HG03432 (cell line): ENCODE results near the gene CBY2.
"Not testable (repeated sequence)": the region's sequence is repeated elsewhere in the genome, so short reads cannot be mapped to it uniquely, and the experiment has no call there.

ENCODE experiments used
- ATAC-seq: cut with Tn5 transposase; IDR thresholded peaks from one replicate; pipeline ENCODE4 v1.9.1; 2021; ENCODE audit warnings: mild to moderate bottlenecking, moderate library complexity; ENCODE audit not compliant: unreplicated experiment

The CBY2 gene, protein sequence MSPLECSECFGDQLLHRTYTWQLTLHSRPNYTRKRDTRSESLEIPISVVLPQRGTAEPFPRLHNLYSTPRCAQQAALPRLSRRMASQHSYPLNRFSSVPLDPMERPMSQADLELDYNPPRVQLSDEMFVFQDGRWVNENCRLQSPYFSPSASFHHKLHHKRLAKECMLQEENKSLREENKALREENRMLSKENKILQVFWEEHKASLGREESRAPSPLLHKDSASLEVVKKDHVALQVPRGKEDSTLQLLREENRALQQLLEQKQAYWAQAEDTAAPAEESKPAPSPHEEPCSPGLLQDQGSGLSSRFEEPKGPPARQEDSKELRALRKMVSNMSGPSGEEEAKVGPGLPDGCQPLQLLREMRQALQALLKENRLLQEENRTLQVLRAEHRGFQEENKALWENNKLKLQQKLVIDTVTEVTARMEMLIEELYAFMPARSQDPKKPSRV

DNA sequence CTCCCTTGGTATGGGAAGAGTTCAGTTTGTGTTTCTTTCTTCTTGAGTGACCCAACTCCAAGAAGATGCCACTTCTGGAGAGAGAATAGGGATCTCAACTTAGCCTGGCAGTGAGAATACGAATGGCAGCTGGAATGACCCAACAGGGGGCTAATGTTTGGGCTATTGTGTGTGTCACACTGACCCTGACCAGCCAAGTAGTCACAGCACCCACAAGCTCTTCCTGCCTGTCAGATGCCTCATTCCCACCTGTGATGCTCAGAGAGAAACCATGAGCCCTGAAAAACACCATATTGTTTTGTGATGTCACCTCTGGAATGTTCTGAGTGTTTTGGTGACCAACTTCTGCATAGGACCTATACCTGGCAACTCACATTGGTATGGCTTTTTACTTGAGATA, at the start of gene CBY2:
TSS of gene CBY2 (plus strand) at position 233 of the 400 bp plus-strand sequence. CDS start at position 304, 71 bp downstream.
- no peak for ATAC-seq

DNA sequence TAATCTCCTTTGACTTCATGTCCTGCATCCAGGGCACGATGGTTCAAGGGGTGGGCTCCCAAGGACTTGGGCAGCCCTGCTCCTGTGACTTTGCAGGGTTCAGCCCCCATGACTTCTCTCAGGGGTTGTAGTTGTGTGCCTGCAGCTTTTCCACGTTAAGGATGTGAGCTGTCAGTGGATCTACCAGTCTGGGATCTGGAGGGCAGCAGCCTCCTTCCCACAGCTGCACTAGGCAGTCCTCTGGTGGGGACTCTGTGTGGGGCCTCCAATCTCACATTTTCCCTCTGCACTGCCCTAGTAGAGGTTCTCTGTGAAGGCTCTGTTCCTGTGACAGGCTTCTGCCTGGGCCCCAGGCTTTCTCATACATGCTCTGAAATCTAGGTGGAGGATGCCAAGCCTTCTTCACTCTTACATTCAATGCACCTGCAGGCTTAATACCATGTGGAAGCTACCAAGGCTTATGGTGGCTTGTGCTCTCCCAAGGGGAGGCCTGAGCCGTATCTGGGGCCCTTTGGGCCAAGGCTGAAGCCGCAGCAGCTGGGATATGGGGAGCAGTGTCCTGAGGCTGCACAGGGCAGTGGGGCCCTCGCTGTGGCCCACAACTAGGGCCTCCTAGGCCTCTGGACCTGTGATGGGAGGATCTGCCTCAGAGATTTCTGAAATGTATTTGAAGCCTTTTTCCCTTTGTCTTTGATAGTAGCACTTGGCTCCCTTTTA, 47.3 kb upstream of the CBY2 start:
- no peak for ATAC-seq

DNA sequence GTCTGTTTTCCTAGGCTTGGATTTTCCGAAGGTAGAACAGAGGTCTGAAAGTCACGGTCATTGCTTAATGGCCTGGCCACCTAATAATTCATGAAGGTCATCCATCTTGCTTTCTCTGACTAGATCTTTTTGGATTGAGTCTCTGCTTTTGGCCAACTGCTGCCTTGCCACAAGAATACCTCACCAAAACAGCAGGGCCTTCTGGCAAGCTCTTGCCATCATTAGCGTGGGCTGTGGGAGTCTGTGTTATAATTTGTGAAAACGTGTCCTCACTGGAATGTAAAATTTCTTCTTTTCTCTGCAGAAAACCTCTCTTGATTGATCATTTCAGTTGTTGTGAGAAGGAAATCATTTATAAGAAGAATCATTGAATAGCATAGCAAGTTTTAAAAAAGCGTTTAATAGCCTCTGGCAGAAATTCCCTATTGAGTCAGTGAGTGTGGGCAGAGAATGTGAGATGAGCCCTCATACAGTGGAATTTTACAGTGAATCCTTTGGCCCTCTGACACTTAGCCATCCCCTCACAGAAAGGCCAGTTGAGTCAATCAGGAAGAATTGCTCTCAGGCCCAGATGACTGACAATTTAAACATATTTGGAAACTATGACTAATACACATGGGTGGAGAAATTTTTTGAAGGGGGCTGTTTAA, 43.4 kb upstream of the CBY2 start:
- ATAC-seq: no peak

DNA sequence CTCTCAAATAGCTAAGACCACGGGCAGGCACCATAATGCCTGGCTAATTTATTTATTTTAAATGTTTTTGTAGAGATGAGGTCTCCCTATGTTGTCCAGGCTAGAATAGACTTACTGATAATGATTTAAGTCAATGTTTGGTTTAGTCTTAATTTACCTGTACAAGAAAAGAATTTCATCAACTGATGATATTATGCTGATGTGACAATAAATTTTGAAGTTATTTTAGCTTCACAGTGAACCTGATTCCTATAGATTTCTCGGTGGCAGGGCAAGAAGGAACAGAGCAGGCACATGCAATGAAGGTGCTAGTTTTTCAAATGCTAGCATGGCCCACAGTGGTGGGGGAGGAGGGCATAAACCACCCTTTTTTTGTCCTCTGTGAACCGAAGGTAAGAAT, 42.6 kb upstream of the CBY2 start:
- no peak for ATAC-seq

DNA sequence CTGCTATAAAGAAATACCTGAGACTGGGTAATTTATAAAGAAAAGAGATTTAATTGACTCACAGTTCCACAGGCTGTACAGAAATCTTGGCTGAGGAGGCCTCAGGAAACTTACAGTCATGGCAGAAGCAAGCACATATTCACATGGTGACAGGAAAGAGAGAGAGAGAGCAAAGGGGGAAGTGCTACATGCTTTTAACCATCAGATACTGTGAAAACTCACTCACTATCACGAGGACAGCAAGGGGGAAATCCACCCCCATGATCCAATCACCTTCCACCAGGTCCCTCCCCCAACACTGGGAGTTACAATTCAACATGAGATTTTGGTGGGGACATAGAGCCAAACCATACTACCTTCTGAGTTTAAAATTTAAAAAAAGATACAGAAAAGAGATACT, 41.7 kb upstream of the CBY2 start:
- not testable (repeated sequence) for ATAC-seq

DNA sequence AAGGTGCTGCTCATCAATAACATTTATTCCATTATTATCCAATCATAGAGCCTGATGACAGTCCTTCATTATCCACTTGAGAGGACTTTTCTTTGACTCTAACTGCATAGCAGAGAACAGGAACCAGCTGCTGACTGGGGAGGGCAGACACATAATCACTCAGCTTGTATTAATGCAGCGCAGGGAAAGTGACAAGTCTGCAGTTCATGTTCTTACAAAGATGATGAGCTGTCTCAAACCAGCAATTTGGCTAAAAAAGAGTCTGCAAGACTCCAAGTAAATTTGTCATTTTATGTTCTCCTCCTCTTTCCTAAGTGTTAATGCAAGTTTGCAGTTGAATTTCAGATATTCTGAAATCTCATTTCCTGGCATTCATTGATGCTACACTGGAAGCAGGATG, 40.0 kb upstream of the CBY2 start:
- ATAC-seq: no peak

DNA sequence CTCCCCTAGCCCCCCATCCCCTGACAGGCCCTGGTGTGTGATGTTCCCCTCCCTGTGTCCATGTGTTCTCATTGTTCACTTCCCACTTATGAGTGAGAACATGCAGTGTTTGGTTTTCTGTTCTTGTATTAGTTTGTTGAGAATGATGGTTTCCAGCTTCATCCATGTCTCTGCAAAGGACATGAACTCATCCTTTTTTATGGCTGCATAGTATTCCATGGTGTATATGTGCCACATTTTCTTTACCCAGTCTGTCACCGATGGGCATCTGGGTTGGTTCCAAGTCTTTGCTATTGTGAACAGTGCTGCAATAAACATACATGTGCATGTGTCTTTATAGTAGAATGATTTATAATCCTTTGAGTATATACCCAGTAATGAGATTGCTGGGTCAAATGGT, 39.2 kb upstream of the CBY2 start:
- not testable (repeated sequence) for ATAC-seq

DNA sequence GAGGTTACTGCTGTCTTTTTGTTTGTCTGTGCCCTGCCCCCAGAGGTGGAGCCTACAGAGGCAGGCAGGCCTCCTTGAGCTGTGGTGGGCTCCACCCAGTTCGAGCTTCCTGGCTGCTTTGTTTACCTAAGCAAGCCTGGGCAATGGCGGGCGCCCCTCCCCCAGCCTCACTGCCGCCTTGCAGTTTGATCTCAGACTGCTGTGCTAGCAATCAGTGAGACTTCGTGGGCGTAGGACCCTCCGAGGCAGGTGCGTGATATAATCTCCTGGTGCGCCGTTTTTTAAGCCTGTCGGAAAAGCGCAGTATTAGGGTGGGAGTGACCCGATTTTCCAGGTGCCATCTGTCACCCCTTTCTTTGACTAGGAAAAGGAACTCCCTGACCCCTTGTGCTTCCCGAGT, 32.5 kb upstream of the CBY2 start:
- ATAC-seq: not testable (repeated sequence)

DNA sequence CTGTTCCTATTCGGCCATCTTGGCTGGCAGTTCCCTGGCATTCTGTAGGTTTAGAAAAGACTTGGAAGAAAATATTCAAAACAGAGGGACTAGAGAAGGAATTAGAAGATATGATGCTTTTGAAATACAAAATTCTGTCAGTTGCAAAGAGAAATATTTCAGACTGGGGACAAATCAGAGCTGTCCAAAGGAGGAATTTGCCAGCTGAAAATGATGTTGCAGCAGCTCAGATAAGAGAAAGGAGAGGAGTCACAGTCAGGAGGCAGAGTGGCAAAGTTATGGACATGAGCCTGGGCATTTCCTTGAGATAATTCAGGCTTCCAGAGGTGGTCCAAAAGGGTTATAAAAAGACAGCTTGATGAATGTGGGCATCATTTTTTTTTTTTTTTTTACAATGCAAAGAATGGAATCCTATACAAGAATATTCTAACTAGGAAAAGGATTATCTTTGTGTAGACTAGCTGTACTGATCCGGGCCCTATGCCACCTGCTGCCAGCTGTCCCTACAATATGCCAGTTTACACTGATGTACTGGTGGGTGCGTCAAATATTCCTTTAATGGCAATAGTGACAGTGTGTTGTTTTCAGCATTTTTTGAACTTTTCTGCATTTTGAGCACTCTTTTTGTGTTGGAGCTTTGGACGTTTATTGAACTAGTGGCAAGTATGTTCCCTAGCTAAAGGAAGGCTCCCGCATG, 31.8 kb upstream of the CBY2 start:
- ATAC-seq: no peak

DNA sequence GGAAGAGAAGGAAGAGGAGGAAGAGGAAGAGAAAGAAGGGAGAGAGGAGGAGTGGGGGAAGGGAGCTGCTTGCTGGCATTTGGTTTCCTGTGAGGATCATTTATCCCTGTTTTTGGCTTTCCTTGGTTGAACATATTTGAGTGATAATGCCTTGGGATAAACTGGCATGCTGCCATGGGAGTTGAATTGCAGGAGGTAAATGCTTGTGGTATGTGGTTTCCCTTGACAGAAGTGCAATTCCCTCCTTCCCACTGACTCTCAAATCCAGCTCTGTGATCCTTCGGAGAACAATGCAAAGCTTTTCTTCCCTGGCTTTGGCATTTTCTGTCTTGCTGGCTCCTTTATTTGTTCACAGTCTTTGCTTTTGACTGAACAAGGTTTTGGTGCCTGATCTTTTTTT, 27.2 kb upstream of the CBY2 start:
- no peak for ATAC-seq

DNA sequence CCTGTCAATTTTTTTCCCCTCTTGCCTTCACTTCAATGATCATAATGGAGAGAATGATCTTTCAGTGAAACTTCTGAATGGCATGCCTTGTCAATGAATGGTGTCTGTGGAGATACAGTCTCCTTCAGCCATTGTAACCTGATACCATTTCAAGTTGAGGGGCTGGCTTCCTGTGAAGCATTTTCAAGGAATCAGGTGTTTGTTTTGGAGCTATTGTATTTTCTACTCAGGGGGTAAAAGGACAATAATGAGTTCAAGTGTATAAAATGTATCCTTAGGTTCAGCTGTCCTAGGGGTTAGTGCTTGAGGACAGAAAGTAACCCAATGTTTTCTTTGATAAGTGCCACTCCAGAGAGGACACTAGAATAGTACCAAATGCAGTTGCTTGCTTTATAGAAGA, 23.8 kb upstream of the CBY2 start:
- no peak for ATAC-seq

DNA sequence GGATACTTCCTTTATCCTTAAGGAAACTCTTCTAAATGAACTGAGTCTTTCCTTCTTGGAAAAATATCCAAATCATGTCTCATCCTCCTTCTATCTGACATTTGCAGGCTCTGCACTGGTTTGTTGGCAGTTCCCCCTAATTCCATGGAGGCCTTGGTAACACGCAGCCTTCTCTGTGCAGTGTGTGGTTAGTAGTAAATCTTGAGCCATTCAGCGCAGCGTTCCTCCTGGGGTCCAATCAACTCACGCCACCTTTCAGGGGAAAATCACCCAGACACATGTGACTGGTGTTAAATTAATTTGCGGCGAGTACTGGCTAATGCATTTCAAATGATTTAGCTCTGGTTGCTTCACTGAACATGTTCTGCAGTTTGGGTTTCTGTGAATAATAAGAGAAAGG, 21.0 kb upstream of the CBY2 start:
- ATAC-seq: no peak

DNA sequence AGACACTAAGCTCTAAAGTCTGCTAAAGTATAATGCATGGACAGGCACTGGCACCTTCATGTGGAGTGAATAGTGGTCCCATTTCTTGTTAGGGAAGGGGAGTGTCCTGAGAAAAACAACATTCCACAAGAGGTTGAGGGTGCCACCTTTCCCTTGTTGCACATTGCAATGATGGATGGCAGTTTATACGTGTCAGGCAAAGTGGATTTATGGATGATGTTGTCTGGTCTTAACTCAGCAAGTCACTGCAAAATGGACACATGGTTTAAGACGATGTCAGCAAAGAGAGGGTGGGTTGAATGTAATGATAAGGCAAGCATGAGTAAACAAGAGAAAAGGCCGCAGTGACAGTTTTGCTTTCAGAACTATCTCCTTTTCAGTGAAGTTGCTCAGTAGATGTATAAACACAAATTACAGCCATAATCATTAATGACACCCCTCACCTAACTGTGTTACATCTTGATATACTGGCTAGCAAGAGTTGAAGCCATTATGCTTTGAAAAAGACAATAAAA, 19.6 kb upstream of the CBY2 start:
- no peak for ATAC-seq

DNA sequence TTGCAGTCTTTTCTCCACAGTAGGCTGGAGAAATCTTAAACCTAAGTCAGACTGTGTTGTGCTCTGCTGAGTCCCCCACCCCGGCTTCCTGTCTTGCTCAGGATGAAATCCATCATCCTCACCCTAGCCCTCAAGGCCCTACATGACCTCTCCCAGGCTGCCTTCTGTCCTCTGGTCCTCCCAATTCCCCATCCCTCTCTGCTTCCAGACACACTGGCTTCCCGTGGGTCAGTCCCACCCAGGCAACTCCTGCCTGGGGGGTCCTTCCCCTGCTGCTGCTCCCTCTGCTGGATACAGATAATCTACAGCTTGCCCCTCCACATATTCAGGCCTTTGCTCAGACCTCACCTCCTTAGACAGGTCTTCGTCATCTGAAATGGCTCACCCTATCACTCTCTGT, 18.4 kb upstream of the CBY2 start:
- no peak for ATAC-seq

DNA sequence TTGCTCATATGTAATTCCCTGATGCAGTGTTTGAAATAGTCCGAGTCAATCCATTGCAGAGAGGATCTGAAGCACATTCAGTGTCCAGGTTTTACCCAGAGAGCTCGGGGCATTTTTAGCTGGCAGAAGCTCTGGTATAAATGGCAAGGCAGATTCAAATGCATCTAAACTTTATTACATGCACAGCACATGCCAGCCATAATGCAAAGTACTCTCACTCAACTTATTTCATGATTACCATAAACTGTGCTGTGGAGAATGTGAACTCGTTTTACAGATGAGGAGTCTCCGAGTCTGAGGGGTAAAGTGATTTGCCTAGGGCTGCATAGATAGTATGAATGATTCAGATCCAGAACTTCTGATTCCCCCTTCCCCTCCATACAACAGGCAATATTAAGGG, 13.5 kb upstream of the CBY2 start:
- no peak for ATAC-seq

DNA sequence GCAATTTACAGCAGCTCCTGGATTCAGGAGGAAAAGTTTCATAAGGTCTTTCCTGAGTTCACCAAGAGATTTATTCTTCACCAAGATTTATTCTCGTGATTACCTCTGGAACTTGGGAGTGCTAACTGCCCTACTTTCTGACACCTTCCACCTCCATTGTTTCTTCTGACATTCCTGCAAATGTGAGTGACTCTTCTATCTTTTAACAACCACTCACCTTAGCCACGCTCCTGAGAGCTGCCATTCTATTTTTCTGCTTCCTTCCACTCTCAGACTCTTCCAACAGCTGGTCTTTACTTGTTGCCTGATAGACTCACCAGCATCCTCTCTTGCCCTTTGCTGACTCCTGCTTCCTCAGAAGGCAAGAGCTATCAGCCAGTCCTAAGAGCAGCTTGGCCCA, 11.5 kb upstream of the CBY2 start:
- no peak for ATAC-seq

DNA sequence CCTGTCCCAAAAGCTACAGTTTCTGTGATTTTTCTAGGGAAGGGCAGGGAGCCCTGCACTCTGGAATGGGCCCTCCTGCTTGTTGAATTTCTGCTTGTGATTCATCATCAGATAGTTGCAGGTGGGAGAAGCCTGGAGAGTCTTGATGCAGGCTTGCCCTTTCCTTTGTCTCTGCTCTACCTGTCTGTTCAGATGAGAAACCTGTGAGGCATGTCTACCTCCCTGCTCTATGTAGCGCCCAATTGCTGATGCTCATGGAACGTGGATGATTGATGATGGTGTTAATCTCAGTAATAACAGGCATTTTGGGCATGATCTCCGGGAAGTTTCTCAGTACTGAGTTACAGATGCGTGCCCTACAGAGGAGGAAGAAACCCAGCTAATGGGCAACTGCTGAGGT, 10.9 kb upstream of the CBY2 start:
- ATAC-seq: no peak

DNA sequence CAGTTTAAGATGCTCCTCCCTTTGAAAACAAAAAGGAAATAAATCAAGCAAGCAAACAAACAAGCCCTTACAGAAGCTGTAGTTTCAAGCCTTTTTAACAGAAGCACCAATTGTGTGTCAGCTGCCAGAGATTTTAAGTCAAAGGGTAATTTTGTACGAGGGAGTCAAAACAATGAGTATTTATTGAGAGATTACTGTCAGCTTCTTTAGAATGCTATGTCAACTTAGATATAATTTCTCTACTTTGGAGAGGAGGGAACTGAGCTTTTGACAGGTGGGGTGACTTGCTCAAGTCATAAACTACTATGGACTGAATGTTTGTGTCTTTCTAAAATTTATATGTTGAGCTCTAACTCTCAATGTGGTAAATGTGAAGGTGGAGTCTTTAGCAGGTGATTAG, 10.5 kb upstream of the CBY2 start:
- ATAC-seq: no peak

DNA sequence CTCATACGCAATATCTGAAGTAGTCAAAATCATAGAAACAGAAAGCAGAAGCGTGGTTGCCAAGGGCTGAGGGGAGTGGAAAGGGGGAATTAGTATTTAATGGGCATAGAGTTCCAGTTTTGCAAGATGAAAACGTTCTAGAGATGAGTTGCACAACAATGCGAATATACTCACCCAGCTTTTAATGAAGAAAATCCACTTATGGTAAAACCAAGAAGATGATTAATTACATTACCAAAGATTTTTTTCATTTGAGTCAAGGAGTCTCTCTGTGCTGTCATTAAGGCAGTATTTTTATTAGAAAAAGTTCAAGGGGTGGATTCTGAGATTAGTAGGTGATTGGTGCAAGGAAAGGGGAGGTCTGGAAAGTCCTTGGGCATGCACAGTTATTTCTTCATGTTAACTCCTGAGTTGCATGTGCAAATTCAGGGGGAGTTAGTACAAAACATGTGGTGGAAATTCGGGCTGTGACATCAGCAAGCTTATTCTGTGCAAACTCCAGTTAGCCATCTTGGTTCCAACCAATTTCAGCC, 6.9 kb upstream of the CBY2 start:
- ATAC-seq: peak; percentile 65

DNA sequence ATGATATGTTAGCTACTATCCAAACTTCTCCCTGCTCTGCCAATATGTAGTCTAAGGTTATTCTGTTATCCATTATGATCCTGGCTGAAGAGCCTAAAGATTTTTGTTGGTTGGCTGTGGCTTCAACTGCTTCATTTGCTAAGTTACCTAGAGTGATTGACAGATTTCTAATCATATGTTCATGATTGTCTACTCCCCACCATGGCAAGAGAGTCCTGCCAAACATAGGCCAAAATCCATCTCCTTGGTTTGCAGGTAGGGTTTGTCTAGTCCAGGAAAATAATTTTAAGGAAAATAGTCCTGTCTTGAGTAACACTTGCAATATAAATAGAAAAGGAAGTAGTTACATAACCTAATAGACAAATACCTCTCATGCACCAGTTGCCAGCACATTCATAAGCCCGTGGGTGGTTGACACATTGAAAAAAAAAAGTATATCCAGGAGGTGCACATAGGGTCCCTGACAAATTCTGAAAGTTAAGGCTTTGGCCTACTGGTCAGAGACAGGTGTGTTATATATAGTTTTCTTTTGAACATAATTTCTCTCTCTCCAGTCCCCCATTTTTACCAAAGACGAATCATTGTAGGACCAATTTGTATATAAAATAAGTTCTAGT, 5.4 kb upstream of the CBY2 start:
- peak; percentile 57 for ATAC-seq
